ENCODE measurements around the gene OR2M2. TPM values are rescaled to one million over a fixed set of nuclear protein-coding genes. Genes with fewer than 3 reads are reported as not detected.

The OR2M2 gene
- total RNA-seq (2014; rRNA removed; shearing (Covaris generic); ENCODE audit: low replicate concordance) = not detected in 2 replicates

DNA sequence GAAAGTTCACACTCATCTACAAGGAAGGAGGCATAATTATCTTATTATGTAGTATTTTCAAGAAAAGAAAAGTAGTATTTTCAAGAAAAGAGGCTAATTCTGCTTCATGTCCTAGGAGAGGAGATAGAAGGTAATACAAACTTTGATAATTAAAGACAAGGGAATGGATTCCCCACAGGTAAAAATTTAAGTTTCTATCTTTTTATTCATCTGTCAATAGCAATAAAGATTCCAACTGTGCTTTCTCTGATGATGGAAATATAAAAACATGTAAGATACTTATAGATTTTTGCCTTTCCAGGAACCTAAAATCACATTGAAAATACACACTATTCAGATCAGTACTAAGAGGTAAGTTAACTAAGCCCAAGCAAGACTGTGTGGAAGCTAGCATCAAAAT is at the start of gene OR2M2:
OR2M2 (plus strand) TSS at position 301 of the 400 bp plus-strand sequence. CDS start 5,165 bp downstream, outside the sequence.
- Histone ChIP-seq H3K27me3 (no peaks in the 10 kb centered on the region), H3K36me3 (no peaks in the 10 kb centered on the region), H3K4me3 (no peak within 1 kb of the TSS), H3K9me3 (no peaks in the 10 kb centered on the region)
- DNase-seq = no peak

DNA sequence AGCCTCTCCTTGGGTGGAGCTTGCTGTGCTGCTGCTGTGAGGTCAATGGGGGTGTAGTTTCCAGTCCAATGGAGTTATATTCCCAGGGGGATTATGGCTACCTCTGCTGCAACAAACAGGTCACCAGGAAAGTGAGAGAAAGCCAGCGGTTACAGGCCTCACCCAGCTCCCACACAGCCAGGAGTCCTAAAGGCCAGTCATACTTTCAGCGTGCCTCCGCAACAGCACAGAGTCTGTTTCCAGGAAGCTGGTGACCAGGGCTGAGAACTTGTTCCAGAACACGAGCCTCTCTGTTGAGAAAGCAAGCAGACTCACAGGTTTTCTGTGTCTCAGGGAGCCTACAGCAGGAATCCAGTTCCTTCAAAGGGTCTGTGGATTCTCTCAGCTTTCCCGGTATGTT is 47.0 kb upstream of the OR2M2 start:
- no peak overlapping the region for H3K4me3 ChIP-seq
- DNase-seq = no peak
- H3K27me3 ChIP-seq = no peaks in the 10 kb centered on the region
- peaks cover 10% of the 10 kb centered on the region for H3K9me3 ChIP-seq
- no peaks in the 10 kb centered on the region for H3K36me3 ChIP-seq

DNA sequence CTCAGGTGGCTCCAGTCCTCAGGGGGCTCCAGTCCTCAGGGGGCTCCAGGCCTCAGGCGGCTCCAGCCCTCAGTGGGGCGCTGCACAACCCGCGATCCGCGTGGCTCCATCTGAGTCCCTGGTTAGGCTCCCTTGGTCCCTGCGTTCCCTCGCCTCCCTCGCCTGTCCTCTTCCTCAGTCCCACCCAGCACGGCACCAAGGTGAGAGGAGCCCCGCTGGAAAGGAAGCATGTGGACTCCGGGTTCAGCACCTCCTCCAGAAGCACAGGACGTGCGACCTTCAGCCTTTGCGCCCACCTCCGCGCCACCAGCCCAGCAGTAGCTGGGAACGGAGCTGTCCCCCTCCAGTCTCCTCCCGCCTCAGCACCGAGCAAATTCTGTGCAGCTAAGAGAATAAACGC is 37.8 kb upstream of the OR2M2 start:
- DNase-seq = no peak
- no peaks in the 10 kb centered on the region for H3K36me3 ChIP-seq
- H3K27me3 ChIP-seq = no peaks in the 10 kb centered on the region
- peaks cover 4% of the 10 kb centered on the region; the same call in 1 of the 2 replicates for H3K9me3 ChIP-seq
- no peak overlapping the region for H3K4me3 ChIP-seq

DNA sequence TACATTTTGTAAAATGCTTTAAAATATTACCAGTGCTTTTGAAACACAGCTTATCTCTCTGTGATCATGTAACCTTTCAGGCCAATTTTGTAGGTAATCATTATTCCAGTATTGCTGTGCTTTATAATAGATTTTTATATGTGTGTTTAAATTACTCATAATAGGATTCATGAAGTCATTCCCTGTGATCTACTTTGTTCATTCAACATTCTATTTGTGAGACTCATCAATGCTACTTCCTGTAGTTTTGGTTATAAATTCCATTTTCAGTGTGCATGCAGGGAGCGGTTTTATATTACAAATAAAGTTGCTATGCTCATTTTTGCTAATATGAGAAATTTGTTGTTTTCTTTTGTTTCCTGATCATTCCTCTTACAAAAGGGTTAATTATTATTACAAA is 33.8 kb upstream of the OR2M2 start:
- Histone ChIP-seq H3K27me3 (no peaks in the 10 kb centered on the region), H3K9me3 (no peaks in the 10 kb centered on the region), H3K36me3 (no peaks in the 10 kb centered on the region), H3K4me3 (no peak overlapping the region)
- DNase-seq = no peak

DNA sequence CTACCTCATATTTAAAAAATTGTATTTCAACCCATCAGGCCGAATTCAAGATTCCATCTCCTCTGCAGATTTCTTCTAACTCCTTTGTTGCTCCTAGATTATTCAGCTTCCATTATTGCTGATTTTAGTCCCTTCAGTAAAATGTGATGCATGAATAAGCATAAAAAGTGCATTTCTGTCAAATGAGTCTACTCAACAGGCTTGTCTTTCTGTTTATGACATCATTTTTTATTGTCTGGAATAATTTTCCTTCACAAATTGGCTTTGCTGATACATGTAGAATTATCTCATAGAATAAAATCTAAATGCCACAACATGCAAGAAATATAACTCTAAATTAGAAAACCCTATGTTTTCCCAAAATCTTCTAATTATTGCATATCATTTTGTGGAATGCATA is 31.3 kb upstream of the OR2M2 start:
- no peak for DNase-seq
- no peak overlapping the region for H3K4me3 ChIP-seq
- peaks cover 5% of the 10 kb centered on the region for H3K9me3 ChIP-seq
- H3K36me3 ChIP-seq = no peaks in the 10 kb centered on the region
- no peaks in the 10 kb centered on the region for H3K27me3 ChIP-seq

GRCh38 chr1:248144513-248145198 is 30.0 kb upstream of the OR2M2 start, which contains the start of gene OR2M5:
Gene OR2M5 (plus strand): TSS chr1:248145148. CDS start chr1:248145148, 0 bp downstream.
- Histone ChIP-seq H3K9me3 (peaks cover 5% of the 10 kb centered on the region), H3K4me3 (no peak within 1 kb of the TSS), H3K36me3 (no peaks in the 10 kb centered on the region), H3K27me3 (no peaks in the 10 kb centered on the region)
- DNase-seq = no peak

DNA sequence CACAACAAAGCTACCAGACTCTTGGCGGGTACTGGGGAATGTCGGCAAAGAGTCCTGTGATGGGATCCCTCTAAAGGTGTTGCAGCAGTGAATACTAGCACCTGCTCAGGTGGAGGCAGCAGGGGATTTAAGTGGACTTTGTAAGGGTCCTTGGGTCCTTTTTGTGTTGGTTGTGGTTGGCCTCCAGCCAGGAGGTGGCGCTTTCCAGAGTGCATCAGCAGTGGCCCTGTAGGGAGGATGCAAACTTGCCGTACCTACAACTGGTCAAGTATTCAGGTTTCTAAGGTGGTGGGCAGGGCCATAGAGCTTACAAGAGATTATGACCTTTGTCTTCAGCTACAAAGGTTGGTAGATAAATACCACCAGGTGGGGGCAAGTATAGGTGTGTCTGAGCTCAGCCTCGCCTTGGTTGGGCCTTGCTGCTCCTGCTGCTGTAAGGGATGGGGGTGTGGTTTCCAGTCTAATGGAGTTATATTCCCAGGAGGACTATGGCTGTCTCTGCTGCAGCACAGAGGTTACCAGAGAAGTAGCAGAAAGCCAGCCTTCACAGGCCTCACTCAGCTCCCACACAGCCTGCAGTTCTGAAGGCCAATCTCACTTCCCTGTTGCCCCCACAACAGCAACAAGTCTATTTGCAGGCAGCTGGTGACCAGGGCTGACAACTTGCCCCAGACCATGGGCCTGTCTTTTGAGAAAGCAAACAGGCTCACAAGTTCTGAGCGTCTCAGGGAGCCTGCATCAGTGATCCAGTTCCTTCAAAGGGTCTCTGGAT is 22.4 kb upstream of the OR2M2 start:
- Histone ChIP-seq H3K4me3 (no peak overlapping the region), H3K9me3 (peaks cover 5% of the 10 kb centered on the region), H3K36me3 (no peaks in the 10 kb centered on the region), H3K27me3 (no peaks in the 10 kb centered on the region)
- no peak for DNase-seq

DNA sequence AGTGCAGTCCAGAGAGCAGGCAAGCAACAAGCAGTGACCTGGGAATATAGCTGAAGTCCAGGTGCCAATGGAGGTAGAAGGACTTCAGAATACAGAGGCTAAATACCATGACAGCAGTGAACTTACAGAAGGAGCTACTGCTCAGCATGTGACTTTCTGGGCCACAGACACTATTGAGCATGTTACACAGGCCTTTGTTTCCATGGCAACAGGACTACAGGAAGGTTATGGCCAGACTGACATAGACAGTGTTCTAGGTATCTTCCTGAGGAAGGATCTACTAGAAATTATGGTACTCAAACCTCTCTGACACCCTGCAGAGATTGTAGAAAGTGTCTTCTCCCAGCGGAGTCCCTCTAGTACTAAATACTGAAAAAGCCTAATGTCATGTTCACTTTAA is 18.7 kb upstream of the OR2M2 start:
- no peak for DNase-seq
- no peak overlapping the region for H3K4me3 ChIP-seq
- no peaks in the 10 kb centered on the region for H3K9me3 ChIP-seq
- H3K27me3 ChIP-seq = no peaks in the 10 kb centered on the region
- no peaks in the 10 kb centered on the region for H3K36me3 ChIP-seq

- Histone ChIP-seq H3K9me3 (no peaks in the 10 kb centered on the region), H3K36me3 (no peaks in the 10 kb centered on the region), H3K27me3 (no peaks in the 10 kb centered on the region), H3K4me3 (no peak overlapping the region)
- DNase-seq = no peak
Observed at GRCh38 chr1:248158758-248159157, 15.9 kb upstream of the OR2M2 start.

GRCh38 chr1:248164031-248164430 is 10.6 kb upstream of the OR2M2 start:
- H3K36me3 ChIP-seq = no peaks in the 10 kb centered on the region
- no peak for DNase-seq
- no peaks in the 10 kb centered on the region for H3K27me3 ChIP-seq
- H3K4me3 ChIP-seq = no peak overlapping the region
- no peaks in the 10 kb centered on the region for H3K9me3 ChIP-seq

- DNase-seq = no peak
- no peaks in the 10 kb centered on the region for H3K36me3 ChIP-seq
- H3K4me3 ChIP-seq = no peak overlapping the region
- no peaks in the 10 kb centered on the region for H3K9me3 ChIP-seq
- no peaks in the 10 kb centered on the region for H3K27me3 ChIP-seq
Observed at GRCh38 chr1:248165186-248165585, 9.4 kb upstream of the OR2M2 start.

GRCh38 chr1:248183996-248184395 is 9.4 kb downstream of the OR2M2 start:
- H3K9me3 ChIP-seq = no peaks in the 10 kb centered on the region; the same call in 1 of the 2 replicates
- no peaks in the 10 kb centered on the region for H3K36me3 ChIP-seq
- H3K27me3 ChIP-seq = no peaks in the 10 kb centered on the region
- no peak overlapping the region for H3K4me3 ChIP-seq
- no peak for DNase-seq

- Histone ChIP-seq H3K9me3 (no peaks in the 10 kb centered on the region; the same call in 1 of the 2 replicates), H3K27me3 (no peaks in the 10 kb centered on the region), H3K4me3 (no peak overlapping the region), H3K36me3 (no peaks in the 10 kb centered on the region)
- DNase-seq = no peak
Observed at GRCh38 chr1:248187363-248187762, 12.7 kb downstream of the OR2M2 start.

DNA sequence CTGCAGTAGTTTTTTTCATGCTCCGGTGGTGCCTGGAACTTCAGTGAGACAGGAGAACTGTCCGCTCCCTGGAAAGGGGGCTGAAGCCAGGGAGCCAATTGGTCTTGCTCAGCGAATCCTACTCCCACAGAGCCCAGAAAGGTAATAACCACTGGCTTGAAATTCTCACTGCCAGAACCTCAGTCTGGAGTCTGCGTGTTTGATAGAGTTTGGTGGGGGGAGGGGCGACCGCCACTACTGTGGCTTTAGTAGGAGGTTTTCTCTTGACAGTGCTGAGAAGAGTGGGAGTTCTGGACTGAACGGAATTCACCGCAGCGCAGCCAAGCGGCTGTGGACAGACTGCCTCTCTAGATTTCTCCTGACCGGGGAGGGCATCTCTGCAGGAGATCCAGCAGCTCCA is 14.4 kb downstream of the OR2M2 start:
- no peak for DNase-seq
- Histone ChIP-seq H3K9me3 (no peaks in the 10 kb centered on the region), H3K27me3 (no peaks in the 10 kb centered on the region), H3K4me3 (no peak overlapping the region), H3K36me3 (no peaks in the 10 kb centered on the region)

DNA sequence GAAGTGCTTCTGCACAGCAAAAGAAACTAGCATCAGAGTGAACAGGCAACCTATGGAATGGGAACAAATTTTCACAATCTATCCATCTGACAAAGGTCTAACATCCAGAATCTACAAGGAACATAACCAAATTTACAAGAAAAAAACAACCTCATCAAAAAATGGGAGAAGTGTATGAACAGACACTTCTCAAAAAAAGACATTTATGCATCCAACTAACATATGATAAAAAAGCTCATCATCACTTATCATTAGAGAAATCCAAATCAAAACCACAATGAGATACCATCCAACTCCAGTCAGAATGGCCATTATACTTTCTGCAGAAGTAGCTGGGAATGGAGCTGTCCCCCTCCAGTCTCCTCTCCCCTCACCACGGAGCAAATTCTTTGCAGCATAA is 19.5 kb downstream of the OR2M2 start:
- no peak overlapping the region for H3K4me3 ChIP-seq
- H3K27me3 ChIP-seq = no peaks in the 10 kb centered on the region
- no peaks in the 10 kb centered on the region for H3K36me3 ChIP-seq
- no peak for DNase-seq
- H3K9me3 ChIP-seq = no peaks in the 10 kb centered on the region

- Histone ChIP-seq H3K27me3 (no peaks in the 10 kb centered on the region), H3K36me3 (no peaks in the 10 kb centered on the region), H3K4me3 (no peak within 1 kb of the TSS), H3K9me3 (no peaks in the 10 kb centered on the region)
- DNase-seq = no peak
Observed at GRCh38 chr1:248196965-248197364, 22.3 kb downstream of the OR2M2 start, which contains the start of gene OR2M3. Gene OR2M3 (plus strand): TSS chr1:248197265. CDS start chr1:248203068, 5,803 bp downstream.

- H3K27me3 ChIP-seq = no peaks in the 10 kb centered on the region
- H3K4me3 ChIP-seq = no peak overlapping the region
- DNase-seq = no peak
- peaks cover 2% of the 10 kb centered on the region for H3K9me3 ChIP-seq
- no peaks in the 10 kb centered on the region for H3K36me3 ChIP-seq
Observed at GRCh38 chr1:248215880-248216279, 41.3 kb downstream of the OR2M2 start.

- H3K4me3 ChIP-seq = no peak overlapping the region
- DNase-seq = no peak
- peaks cover 12% of the 10 kb centered on the region for H3K9me3 ChIP-seq
- H3K27me3 ChIP-seq = no peaks in the 10 kb centered on the region
- no peaks in the 10 kb centered on the region for H3K36me3 ChIP-seq
Observed at GRCh38 chr1:248225537-248225936, 50.9 kb downstream of the OR2M2 start.
